Left colon (tissue), 2 donors: Measurements from ENCODE around the gene JAG1. TPM values are rescaled to one million over a fixed set of nuclear protein-coding genes. Genes with fewer than 3 reads are reported as not detected.

Experiments used
- ATAC-seq: fragments of 200-7000 bp; cut with Tn5 transposase; one replicate; pipeline ENCODE4 v1.9.1; 2020; ENCODE audit warnings: mild to moderate bottlenecking, moderate library complexity
- DNase-seq, 2 donors: peaks; one replicate each; pipeline ENCODE4 v3.0.0-alpha.2; 2020
- intact Hi-C, 2 donors: fragments of 100-400 bp; cut with DNase I in 1 of 2; cut with micrococcal nuclease in 1 of 2; formaldehyde crosslinking; loops; one replicate each; pipeline versions ENCODE4 v1.11.2 to v1.14.0; 2022; cut with DNase I, micrococcal nuclease
- total RNA-seq, 2 donors: library from RNA; stranded (reverse); fragmentation: NEBNext Ultra II Directional; extraction: Animal tissue kit (Norgen Biotek cat#: 25700); gene quantifications; one replicate each; pipeline ENCODE4 v1.2.1, GENCODE V29; 2021
- donor health status: DM: no; HTN: no; CAD: no.
- donor health status: DM: yes; HTN: yes; CAD: no.

The JAG1 gene
- total RNA-seq, 2 donors from 2014 or later, result 78.8 to 170 TPM

DNA sequence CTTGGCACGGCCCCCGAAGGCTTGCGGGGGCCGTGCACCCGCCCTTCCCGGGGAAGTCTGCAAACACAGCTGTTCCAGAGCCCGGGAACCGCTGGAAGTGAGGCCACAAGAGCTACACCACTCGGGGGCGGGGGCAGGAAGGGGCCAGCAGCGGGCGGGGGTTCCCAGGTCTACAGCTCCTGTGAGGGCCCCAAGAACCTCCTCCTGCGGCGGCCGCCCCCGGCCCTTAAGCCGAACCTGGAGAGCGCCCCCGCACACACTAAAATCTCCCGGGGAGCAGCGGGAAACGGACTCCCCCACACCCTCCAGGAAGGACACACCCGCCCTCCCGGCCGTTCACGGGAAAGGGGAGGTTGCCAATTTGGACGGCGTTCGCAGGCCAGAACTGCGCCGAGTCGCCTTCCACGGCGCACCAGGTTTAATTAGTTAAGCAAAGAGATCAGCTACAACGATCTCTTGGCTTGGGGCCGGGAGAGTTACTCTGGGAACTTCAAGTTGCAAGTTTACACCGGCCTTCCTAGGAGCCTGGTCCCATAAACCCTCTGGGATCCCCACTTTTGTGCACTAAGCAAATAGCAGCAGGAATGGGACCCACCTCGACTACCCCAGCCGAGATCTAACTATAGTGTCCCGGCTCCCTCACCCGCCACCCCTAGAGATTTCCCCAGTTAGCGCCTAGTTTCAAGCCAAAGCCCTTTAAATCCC is 1.7 kb downstream of the JAG1 start:
- intact Hi-C loops, result loop anchor here in 1 of 2 donors (5.0 to 10.0 kb wide), 2 partner anchors 205 to 873 kb away; no protein-coding TSS in a partner anchor
- DNase-seq (peak; percentile 68 to 77), ATAC-seq (peak; percentile 34)

DNA sequence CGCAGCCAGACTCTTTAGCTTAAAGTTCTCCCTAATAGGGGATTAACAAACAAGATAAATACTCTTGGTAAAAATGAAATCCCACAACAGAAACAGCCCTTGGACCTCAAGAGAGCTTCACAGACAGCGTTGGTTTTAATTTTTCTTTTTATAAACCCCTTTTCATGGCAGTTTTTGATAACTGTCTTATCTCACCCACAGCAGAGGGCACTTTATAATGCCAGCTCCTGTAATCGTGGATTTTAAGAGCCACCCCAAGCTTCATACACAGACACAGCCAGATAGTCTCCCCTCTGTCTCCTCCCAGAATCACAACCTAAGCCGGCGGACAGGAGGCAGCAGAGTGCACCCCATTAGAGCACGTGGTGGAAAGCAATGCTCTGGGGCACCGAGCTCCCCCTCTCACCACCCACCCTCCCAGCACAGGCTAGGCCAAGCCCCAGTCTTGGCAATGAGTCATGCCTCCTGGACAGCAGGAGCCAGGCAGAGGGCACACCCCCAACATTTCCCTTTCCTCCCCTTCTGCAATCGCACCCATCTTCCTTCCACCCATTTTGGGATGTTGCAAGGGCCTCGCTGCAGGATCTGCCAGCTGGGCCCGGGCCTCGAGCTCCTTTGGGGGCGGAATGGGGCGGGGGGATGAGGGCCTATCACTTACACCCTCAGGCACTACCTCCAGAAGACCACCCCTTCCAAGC is 2.4 kb downstream of the JAG1 start:
- intact Hi-C loops, result loop anchor here in 1 of 2 donors (5.0 to 10.0 kb wide), 2 partner anchors 204 to 873 kb away; no protein-coding TSS in a partner anchor
- ATAC-seq, result peak; percentile 42

DNA sequence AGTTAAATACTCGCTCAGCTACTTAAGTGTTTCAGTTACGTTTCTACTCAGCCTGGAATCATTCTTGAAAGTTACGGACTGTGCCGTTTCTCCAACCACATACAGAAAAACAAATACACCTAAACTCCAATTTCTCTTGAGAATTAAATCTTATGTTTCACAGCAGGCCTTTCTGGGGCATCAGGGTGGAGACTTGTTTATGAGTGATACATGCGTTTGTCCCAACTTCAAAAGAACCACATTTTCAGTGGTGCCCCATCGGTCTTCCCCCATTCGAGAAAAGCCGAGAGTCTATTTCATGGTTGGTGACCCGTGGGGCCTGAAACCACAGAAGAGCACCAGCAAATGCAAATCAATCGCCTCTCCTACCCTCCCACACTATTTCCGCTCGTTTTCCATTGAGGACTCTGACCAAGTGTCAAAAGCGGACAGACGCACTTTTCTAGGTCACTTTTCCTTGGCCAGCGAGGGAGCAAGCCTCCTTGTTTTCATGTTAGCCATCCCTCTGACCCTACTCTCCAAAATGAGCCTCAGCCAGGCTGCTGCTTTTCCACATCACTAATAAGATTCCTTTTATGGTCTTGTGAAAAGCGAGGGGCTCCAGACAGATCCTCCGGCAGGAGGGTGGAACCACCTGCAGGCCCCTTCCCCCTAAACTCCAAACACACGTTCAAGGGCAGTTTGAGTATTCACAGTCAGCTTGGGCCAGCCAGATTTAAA is 3.1 kb downstream of the JAG1 start:
- intact Hi-C loops, result loop anchor here in 1 of 2 donors (5.0 to 10.0 kb wide), 2 partner anchors 203 to 874 kb away; no protein-coding TSS in a partner anchor
- ATAC-seq (no peak), DNase-seq (no peak)

More for the DNA sequence above, 2.4 kb downstream of the JAG1 start:
- peak; percentile 74 to 95 for DNase-seq

DNA sequence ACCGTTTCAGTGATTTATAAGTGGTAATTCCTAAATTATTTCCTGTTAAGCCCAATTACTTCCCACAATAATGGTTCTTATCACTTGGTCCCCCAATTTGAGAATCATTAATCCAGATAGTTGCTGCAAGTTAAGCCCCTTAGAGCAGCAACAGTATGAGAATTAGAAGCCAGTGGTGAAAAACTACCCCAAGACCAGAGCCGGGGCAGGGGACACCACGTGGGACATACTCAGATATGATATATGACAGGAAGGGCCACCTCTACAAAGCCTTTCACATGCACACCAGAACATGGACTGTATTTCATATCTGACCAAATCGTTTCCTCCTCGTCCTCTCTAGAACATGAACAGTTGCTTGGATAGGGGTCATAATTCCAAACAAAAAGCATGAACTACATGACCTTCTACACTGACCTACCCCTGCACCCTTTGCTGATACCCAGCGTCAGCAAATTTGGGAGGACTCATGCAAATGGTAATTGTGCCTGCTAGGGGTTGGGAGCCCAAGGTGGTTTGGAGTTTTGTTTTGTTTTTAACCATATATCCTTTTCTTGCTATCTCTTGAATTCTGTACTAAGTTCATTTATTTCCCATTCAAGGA is 3.9 kb downstream of the JAG1 start:
- ATAC-seq (no peak), DNase-seq (no peak)
- intact Hi-C loops, result loop anchor here in 1 of 2 donors (5.0 to 10.0 kb wide), 3 partner anchors 115 to 875 kb away; no protein-coding TSS in a partner anchor

DNA sequence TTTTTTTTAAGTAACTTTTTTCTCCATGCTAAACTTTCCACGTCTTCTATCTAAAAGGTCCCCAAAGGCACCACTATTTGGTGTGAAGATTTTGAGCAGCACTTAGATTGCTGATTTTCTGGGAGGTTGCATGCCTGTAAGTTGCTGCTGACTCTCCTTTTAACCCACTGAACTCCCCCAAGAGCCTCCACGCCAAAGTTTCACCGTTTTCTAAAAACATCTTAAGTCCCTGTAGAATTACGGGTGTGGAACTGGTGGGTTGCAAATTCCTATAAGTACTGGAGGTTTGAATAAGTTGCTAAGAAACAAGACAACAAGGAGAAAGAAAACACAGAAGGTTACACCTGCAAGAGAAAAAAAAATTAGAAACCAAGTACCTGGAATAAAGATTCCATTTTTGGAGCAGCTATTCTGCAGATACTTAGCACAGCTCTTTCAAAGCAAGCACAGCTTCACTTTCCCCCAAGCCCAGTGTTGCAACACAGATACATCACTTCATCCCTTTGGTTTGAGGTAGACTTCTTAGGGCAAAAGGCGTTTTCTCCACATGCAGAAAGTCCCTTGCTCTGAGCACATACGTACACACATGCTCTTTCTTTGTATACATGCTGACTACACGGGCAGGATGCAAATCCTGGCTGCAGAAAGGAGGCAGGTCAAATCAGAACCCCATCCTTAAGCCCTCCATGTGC is 5.0 kb downstream of the JAG1 start:
- no peak for DNase-seq
- intact Hi-C loops, result loop anchor here in 1 of 2 donors (10.0 kb wide), 1 partner anchor 114 kb away; no protein-coding TSS in a partner anchor
- ATAC-seq, result no peak

DNA sequence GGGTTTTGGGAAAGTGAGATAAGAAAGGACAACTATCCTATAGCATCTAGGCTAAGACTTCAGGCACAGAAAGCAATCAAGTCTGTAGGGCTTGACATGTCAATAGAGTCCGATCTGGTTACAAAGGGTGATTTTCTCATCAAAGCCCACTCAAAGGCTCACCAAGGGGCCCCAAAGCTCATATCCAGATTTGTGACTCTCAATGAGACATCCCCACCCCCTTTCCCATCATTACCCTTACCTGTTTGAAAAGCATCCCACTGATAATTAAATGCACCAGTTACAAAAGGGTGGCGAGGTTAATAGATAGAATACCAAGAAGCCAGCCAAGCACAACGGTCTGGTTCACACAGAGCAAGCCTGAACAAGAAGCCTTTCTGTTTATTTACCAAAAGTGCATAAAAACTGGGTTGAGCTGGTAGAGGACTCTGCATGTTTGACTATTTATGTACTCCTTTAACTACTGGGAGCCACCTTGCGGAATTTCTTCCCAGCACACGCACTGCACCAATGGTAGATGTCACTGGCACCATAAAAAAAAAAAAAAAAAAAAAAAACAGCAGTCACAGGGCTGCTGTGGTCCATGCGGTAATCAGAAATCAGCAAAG is 6.1 kb downstream of the JAG1 start:
- DNase-seq, result no peak
- intact Hi-C loops, result loop anchor here in 1 of 2 donors (10.0 kb wide), 1 partner anchor 113 kb away; no protein-coding TSS in a partner anchor
- no peak for ATAC-seq

DNA sequence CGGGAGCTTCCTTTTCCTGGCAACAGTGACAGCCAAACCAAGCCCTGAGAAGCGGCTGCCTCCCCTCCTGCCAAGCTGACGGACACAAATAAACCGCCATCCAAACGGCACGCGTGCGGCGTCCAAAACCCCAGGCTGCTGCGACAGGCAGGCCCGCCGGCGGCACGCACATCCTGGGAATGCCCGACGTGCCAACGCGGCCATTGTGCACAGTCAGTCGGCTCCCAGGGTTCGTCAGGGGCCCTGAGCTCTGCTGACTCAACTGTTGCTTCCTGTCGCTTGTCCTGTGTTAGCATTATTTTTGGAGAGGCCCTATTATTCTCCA is 6.8 kb downstream of the JAG1 start:
- intact Hi-C loops, result loop anchor here in 1 of 2 donors (10.0 kb wide), 1 partner anchor 112 kb away; no protein-coding TSS in a partner anchor
- DNase-seq, result no peak
- ATAC-seq, result no peak

DNA sequence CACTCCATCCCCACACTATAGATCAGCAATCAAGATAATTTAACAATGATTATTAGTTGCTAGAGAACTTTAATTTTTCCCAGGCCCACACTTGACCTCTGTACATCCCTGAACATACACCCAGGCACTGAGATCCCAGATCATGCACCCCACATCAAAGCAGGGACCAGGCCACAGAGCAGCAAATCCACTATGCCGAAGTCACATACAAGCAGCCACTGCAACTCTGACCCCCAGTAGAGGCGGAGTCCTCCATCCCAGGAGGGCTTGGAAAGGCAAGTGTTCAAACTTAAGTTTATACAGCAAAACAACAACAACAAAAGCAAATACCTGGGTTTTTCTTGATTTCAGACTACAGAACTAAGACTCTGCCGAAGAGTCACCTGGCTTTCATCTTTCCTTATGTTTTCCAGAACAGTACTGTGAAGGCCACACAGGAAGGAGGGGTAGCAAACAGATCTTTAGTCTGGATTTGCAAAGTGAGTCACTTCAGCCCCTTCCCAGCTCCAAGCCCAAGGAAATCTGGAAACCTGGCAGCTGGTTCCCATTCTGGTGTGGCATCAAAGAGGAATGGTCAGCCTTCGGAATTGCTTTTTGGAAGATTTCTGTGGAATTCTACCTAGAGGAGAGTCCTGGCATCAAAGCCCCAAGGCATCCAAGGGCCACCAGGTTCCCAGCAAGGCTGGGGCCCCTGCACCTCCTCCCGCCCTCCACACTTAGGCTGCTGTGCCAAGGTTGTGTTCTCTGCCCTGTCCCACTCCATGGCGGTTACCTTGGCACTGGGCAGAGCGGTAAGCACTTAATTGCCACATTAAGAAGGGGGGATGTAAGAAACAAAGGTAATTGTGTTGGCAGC is 7.3 kb downstream of the JAG1 start:
- no peak for ATAC-seq
- intact Hi-C loops, result loop anchor here in 1 of 2 donors (10.0 kb wide), 1 partner anchor 112 kb away; no protein-coding TSS in a partner anchor
- DNase-seq, result no peak

DNA sequence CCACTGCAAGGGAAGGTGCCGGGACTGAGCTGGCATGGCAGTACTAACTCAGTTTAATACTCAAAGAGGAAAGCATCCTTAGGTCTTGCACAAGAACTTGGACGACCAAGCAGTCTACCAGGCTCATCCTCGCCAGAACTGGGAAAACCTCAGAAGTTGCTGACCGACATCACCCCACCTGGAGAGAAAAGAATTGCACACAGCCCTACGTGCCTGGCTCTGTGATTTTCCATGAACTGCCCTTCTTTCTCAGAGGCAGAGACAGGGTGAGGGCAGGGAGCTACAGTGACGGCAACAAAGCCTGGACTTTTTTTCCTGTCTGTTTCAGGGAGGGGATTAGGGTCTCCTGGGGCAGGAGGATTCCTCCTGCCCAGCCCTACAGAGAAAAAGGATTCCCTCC is 8.0 kb downstream of the JAG1 start:
- ATAC-seq, result no peak
- intact Hi-C loops, result loop anchor here in 1 of 2 donors (10.0 kb wide), 1 partner anchor 111 kb away; no protein-coding TSS in a partner anchor
- DNase-seq, result no peak

DNA sequence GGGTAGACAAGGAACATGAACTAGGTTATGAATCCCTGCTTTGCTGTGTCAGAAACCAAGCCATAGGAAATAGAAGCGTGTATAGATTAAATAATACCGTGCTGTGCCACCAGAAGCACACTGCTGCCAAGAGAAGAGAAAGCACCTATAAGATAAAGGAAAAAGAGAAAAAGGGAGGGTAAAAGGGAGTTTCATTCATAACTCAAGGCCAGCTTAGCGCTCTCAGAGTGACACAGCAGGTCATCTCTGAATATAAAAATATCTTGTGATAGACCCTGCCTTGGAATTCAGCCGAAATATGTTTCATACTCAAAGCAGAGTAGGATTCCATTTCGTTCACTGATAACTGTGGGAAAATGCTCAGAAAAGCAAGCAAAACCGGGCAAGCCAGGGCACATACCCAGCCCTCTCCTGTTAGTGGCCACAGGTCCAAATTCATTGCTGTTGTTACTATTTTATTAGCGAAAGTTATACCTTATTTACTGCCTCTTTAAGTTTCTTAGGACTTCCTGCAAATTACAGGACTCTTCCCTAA is 8.7 kb downstream of the JAG1 start:
- ATAC-seq, result peak; percentile 18
- DNase-seq, result no peak
- intact Hi-C loops, result loop anchor here in 1 of 2 donors (10.0 kb wide), 1 partner anchor 110 kb away; no protein-coding TSS in a partner anchor

DNA sequence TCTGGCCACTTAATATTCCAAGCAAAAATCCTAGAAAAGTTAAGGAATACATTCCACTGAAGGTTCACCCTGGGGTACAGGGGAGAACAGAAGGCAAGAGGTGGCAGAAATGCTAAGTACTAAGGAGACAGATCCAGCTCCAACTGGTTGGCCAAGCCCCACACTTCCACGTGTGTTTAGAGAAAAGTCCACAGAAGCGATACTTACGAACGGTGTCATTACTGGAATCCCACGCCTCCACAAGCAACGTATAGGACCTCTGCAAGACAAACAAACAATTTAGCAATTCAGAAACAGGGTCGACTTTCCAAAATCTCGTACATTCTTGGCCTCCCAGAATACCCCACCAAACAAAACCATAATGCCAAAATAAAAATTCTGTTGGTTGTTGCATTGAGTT is 10.0 kb downstream of the JAG1 start:
- intact Hi-C loops, result loop anchor here in 1 of 2 donors (10.0 kb wide), 1 partner anchor 109 kb away; no protein-coding TSS in a partner anchor
- ATAC-seq, result no peak
- no peak for DNase-seq

DNA sequence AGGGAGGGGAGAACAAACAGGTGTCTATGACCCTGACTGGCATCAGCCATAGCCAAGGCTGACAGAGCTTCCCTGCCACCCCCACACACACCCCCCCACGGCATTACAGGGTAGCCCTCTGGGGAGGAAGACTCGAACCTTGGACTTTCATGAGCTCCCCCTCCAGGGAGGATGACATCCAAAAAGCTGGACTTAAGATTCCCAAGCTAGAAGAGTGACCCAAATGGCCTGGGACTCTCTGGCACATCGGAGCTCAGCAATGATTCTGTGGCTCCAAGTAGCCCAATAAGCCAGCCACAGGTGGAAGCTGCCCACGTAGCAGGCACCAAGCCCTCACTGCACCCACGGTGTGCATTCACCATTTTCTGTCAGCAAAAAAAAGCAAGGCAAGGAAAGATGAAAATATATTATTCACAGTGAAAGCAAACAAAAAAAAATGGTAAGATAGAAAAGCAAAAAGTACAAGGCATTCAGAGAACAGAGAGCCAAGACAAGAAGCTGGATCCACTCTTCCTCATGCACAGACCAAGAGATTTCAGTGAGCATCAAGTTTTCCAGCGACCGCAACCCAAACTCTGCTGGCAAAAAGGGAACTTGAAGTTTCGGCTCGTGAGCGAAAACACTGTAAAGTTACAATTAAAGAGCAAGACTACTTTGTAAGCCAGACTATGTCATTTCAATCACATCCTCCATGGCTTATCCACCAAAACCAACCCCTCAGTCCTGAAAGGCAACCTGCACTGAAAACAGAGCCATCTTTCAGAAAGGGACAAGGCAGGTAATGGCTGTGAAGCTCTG is 10.9 kb downstream of the JAG1 start:
- DNase-seq, result no peak
- intact Hi-C loops, result loop anchor here in 1 of 2 donors (10.0 kb wide), 1 partner anchor 108 kb away; no protein-coding TSS in a partner anchor
- no peak for ATAC-seq

DNA sequence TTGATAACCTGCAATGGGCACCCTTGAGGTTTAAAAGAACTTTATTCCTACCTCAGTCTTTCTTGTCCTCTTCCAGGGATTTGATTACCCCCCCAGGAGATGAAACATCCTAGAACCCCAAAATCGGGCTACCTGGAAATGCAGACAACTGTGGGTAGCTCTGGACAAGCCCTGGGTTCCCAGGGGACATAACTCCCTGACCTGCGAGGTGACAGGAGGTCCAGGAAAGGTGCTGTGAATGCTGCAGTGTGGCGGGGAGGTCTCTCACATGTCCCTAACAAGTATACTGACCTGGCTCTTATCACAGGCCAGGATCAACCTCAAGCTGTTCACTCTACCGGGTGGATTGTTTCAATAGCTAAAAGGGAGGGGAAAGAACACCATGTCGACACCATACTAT is 11.6 kb downstream of the JAG1 start:
- no peak for ATAC-seq
- intact Hi-C loops, result loop anchor here in 1 of 2 donors (10.0 kb wide), 1 partner anchor 107 kb away; no protein-coding TSS in a partner anchor
- no peak for DNase-seq

DNA sequence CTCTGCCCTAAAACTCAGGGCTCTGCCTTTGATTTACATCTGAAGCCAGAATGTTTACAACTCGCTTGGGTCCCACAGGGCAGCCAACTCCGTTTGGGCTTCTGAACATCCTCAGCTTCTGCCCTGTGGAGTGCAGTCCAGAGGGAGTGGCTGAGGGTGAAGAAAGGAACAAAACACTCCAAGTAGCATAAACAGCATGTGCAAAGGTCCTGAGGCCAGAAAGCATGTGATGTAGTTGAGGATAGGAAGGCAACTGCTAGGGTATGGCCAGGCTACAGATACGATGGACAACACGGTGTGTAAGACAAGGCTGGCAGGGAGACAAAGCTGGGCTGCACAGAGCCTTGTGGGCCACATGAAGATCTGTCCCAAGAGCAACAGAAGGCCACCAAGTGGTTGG is 12.5 kb downstream of the JAG1 start:
- ATAC-seq (no peak), DNase-seq (no peak)
- intact Hi-C loops, result loop anchor here in 1 of 2 donors (10.0 kb wide), 1 partner anchor 106 kb away; no protein-coding TSS in a partner anchor

DNA sequence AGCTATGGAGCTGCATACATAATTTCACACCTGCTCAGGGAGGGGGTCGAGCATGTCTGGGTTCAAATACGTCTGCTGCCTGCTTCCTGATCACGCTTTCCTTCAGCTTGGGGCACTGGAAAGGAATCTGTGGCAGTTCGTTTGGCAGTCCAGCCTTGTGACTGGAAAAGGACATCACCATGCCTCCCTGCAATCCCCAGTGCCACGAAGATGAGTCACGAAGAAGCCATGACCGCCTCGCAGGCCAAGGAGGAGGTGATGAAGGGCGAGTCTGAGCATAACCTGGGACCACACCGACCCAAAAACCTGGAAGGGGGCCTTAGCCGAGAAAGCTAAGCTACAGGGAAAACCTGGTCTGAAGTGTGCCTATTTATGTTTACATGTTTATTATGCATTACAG is 13.1 kb downstream of the JAG1 start:
- intact Hi-C loops, result loop anchor here in 1 of 2 donors (10.0 kb wide), 1 partner anchor 106 kb away; no protein-coding TSS in a partner anchor
- ATAC-seq (no peak), DNase-seq (no peak)
